HG02623 (cell line): ENCODE results near the gene MON1A.

Experiments
- ATAC-seq: cut with Tn5 transposase; IDR thresholded peaks from one replicate; pipeline ENCODE4 v1.9.1; 2021; ENCODE audit warnings: moderate library complexity; ENCODE audit not compliant: unreplicated experiment

Gene MON1A

GRCh38 chr3:49895791-49896190, 33.8 kb downstream of the MON1A start:
- no peak for ATAC-seq

GRCh38 chr3:49889296-49889695, 40.3 kb downstream of the MON1A start:
- no peak for ATAC-seq

- ATAC-seq: no peak
Measured at GRCh38 chr3:49886922-49887265, 42.7 kb downstream of the MON1A start.

- ATAC-seq: no peak
Measured at GRCh38 chr3:49883998-49884397, 45.6 kb downstream of the MON1A start.

GRCh38 chr3:49882166-49882565, 47.4 kb downstream of the MON1A start:
- ATAC-seq: no peak

GRCh38 chr3:49880581-49881315, 48.9 kb downstream of the MON1A start:
- no peak for ATAC-seq

- no peak for ATAC-seq
Measured at GRCh38 chr3:49879721-49880120, 49.9 kb downstream of the MON1A start.

- no peak for ATAC-seq
Measured at GRCh38 chr3:49878686-49879085, 50.9 kb downstream of the MON1A start.

GRCh38 chr3:49877716-49878115, 51.9 kb downstream of the MON1A start:
- no peak for ATAC-seq

- ATAC-seq: no peak
Measured at GRCh38 chr3:49876567-49876966, 53.0 kb downstream of the MON1A start.

- ATAC-seq: no peak
Measured at GRCh38 chr3:49873623-49874022, 56.0 kb downstream of the MON1A start.

- ATAC-seq: no peak
Measured at GRCh38 chr3:49872801-49873281, 56.8 kb downstream of the MON1A start.

GRCh38 chr3:49871531-49872153, 58.0 kb downstream of the MON1A start:
- no peak for ATAC-seq

GRCh38 chr3:49869525-49870126, 60.0 kb downstream of the MON1A start, which contains the start of gene CAMKV:
Gene CAMKV (minus strand): TSS chr3:49869906. CDS start chr3:49862388, 7,518 bp downstream.
- ATAC-seq: no peak

GRCh38 chr3:49868862-49869466, 60.6 kb downstream of the MON1A start:
- no peak for ATAC-seq

GRCh38 chr3:49867871-49868321, 61.7 kb downstream of the MON1A start:
- ATAC-seq: no peak

- ATAC-seq: no peak
Measured at GRCh38 chr3:49867400-49867799, 62.2 kb downstream of the MON1A start.

- no peak for ATAC-seq
Measured at GRCh38 chr3:49865198-49865784, 64.3 kb downstream of the MON1A start.

- no peak for ATAC-seq
Measured at GRCh38 chr3:49864505-49864904, 65.1 kb downstream of the MON1A start.

- ATAC-seq: no peak
Measured at GRCh38 chr3:49859576-49860305, 69.9 kb downstream of the MON1A start.
